RWPE2 (cell line): ENCODE data around the gene CLEC2L.

Source experiments
- ATAC-seq: fragments of 200-7000 bp; cut with Tn5 transposase; 3 replicates; pipeline ENCODE4 v1.9.1; 2021; ENCODE audit warnings: low read depth
- DNase-seq: peaks from one replicate; pipeline ENCODE4 v3.0.0-alpha.2; 2020; ENCODE audit warnings: low spot score
- H3K27ac ChIP-seq: fragments of 450-650 bp; 2 replicates; pipeline ENCODE4 v1.5.1; 2017; ENCODE audit warnings: mild to moderate bottlenecking; ENCODE audit not compliant: poor library complexity, severe bottlenecking
- H3K27me3 ChIP-seq: fragments of 250-450 bp; sonication (Bioruptor Pico); 2 replicates; pipeline ENCODE4 v1.5.1; 2021; ENCODE audit warnings: mild to moderate bottlenecking, moderate library complexity; ENCODE audit not compliant: insufficient read depth, poor library complexity, severe bottlenecking
- H3K36me3 ChIP-seq: fragments of 250-450 bp; sonication (Bioruptor Pico); 2 replicates; pipeline ENCODE4 v1.5.1; 2020; ENCODE audit warnings: low read depth, mild to moderate bottlenecking, moderate library complexity
- H3K4me1 ChIP-seq: fragments of 250-450 bp; sonication (Bioruptor Pico); 2 replicates; pipeline ENCODE4 v1.5.1; 2021; ENCODE audit warnings: mild to moderate bottlenecking, moderate library complexity; ENCODE audit not compliant: insufficient read depth, poor library complexity, severe bottlenecking
- H3K4me3 ChIP-seq: fragments of 250-450 bp; sonication (Bioruptor Pico); 2 replicates; pipeline ENCODE4 v1.5.1; 2021; ENCODE audit warnings: mild to moderate bottlenecking, moderate library complexity; ENCODE audit not compliant: severe bottlenecking
- H3K9me3 ChIP-seq: fragments of 250-450 bp; sonication (Bioruptor Pico); 2 replicates; pipeline ENCODE4 v1.5.1; 2021; ENCODE audit warnings: mild to moderate bottlenecking, moderate library complexity; ENCODE audit not compliant: severe bottlenecking
- CTCF ChIP-seq: fragments of 450-650 bp; IDR thresholded peaks from one replicate; pipeline ENCODE4 v1.5.1; 2017; ENCODE audit warnings: mild to moderate bottlenecking, moderate library complexity; ENCODE audit not compliant: poor library complexity, severe bottlenecking

CLEC2L gene

GRCh38 chr7:139482122-139482521, 41.4 kb upstream of the CLEC2L start:
- Histone ChIP-seq H3K4me3 (no peak overlapping the region), H3K9me3 (no peaks in the 10 kb centered on the region), H3K27me3 (no peaks in the 10 kb centered on the region), H3K4me1 (no peaks in the 10 kb centered on the region), H3K36me3 (no peaks in the 10 kb centered on the region), H3K27ac (no peak overlapping the region)
- no peak for TF ChIP-seq CTCF
- ATAC-seq (no peak), DNase-seq (no peak)

GRCh38 chr7:139482662-139483466, 40.6 kb upstream of the CLEC2L start:
- DNase-seq (no peak), ATAC-seq (peak; percentile 51)
- H3K4me1 ChIP-seq = no peaks in the 10 kb centered on the region
- H3K36me3 ChIP-seq = no peaks in the 10 kb centered on the region
- no peaks in the 10 kb centered on the region for H3K27me3 ChIP-seq
- no peak for TF ChIP-seq CTCF
- no peaks in the 10 kb centered on the region for H3K9me3 ChIP-seq
- H3K27ac ChIP-seq = no peak overlapping the region
- peak overlapping the region; percentile 32 for H3K4me3 ChIP-seq

- TF ChIP-seq CTCF = no peak
- no peak overlapping the region for H3K4me3 ChIP-seq
These were observed 36.0 kb upstream of the CLEC2L start for GRCh38 chr7:139487366-139488080.

GRCh38 chr7:139488810-139489209, 34.7 kb upstream of the CLEC2L start:
- H3K27ac ChIP-seq = no peak overlapping the region
- H3K27me3 ChIP-seq = no peaks in the 10 kb centered on the region
- no peak for DNase-seq
- no peaks in the 10 kb centered on the region for H3K36me3 ChIP-seq
- no peak for TF ChIP-seq CTCF
- H3K4me1 ChIP-seq = no peaks in the 10 kb centered on the region
- no peak for ATAC-seq
- H3K4me3 ChIP-seq = no peak overlapping the region
- peaks cover 7% of the 10 kb centered on the region for H3K9me3 ChIP-seq

More at GRCh38 chr7:139487366-139488080, 36.0 kb upstream of the CLEC2L start:
- Histone ChIP-seq H3K36me3 (no peaks in the 10 kb centered on the region), H3K27ac (no peak overlapping the region), H3K27me3 (no peaks in the 10 kb centered on the region), H3K4me1 (no peaks in the 10 kb centered on the region), H3K9me3 (peaks cover 7% of the 10 kb centered on the region)
- ATAC-seq (no peak), DNase-seq (no peak)
